NB4 (cell line): ENCODE results near the gene SH3RF2.

Experiments used
- MYC ChIP-seq: IDR thresholded peaks from 2 replicates; pipeline ENCODE4 v1.6.1; 2011; ENCODE audit warnings: low read depth, low read length
- POLR2A ChIP-seq: IDR thresholded peaks from 2 replicates; pipeline ENCODE4 v1.6.1; 2011; ENCODE audit warnings: mild to moderate bottlenecking; ENCODE audit not compliant: insufficient read length; ENCODE audit errors: extremely low read depth
- TF ChIP-seq, protein P1 (sequence below): IDR thresholded peaks from one replicate; pipeline ENCODE4 v1.5.1; 2012; ENCODE audit warnings: low read depth, low read length

DNA sequence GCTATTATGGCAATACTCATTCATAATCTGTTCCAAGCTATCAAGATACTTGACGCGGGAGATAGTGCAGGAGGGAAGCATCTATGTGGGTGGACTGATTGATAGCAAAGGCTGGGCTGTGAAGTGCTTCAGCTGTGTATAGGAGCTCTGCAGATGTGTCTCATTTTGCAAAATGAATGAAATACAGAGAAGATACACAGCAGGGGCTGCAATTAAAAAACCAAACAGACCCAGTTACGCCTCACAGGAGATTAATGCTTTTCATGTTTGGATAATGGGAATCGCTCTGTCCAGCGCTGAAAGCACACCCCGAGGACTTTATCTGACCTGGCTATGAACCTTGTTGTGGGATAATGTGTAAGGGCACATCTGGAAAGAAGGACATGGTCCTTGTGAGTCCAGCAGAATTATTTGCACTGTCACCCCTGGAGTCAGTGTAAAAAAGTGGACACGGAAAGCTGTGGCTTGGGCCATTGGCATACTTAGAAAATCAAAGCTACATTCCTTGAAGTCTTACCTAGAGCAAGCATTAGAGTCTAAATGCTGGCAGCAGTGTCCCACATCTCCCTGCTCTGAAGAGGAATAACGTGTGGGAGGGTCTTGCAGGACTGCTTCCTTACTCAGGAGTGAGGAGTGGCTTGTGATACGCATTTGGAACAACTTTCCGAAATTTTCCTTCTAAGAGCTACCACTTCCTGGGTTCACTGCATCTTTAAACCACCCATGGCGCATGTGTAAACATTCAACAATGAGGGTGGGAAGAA lies 2.6 kb downstream of the SH3RF2 start:
- TF ChIP-seq POLR2A (no peak), MYC (no peak)
- TF ChIP-seq, protein P1, sequence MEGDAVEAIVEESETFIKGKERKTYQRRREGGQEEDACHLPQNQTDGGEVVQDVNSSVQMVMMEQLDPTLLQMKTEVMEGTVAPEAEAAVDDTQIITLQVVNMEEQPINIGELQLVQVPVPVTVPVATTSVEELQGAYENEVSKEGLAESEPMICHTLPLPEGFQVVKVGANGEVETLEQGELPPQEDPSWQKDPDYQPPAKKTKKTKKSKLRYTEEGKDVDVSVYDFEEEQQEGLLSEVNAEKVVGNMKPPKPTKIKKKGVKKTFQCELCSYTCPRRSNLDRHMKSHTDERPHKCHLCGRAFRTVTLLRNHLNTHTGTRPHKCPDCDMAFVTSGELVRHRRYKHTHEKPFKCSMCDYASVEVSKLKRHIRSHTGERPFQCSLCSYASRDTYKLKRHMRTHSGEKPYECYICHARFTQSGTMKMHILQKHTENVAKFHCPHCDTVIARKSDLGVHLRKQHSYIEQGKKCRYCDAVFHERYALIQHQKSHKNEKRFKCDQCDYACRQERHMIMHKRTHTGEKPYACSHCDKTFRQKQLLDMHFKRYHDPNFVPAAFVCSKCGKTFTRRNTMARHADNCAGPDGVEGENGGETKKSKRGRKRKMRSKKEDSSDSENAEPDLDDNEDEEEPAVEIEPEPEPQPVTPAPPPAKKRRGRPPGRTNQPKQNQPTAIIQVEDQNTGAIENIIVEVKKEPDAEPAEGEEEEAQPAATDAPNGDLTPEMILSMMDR = no peak
